GM06990 (cell line): Measurements from ENCODE around the gene EDA.

Source experiments
- DNase-seq: peaks from one replicate; pipeline ENCODE4 v3.0.0-alpha.2; 2011; ENCODE audit not compliant: insufficient read length; ENCODE audit errors: extremely low read depth
- H3K27me3 ChIP-seq: replicated peaks from 2 replicates; pipeline ENCODE4 v1.6.0; 2011; ENCODE audit warnings: low read length; ENCODE audit not compliant: control insufficient read depth, insufficient read depth
- H3K36me3 ChIP-seq: 2 replicates; pipeline ENCODE4 v1.5.1; 2011; ENCODE audit warnings: low read length; ENCODE audit not compliant: control insufficient read depth, insufficient read depth
- H3K4me3 ChIP-seq: replicated peaks from 2 replicates; pipeline ENCODE4 v1.5.1; 2011; ENCODE audit warnings: low read depth, mild to moderate bottlenecking, control low read depth, low read length
- CTCF ChIP-seq: IDR thresholded peaks from 2 replicates; pipeline ENCODE4 v1.5.1; 2011; ENCODE audit warnings: low read length, control low read depth, mild to moderate bottlenecking, inconsistent platforms; ENCODE audit not compliant: insufficient read depth, poor library complexity, severe bottlenecking

The EDA gene

GRCh38 chrX:69674891-69675290, 59.0 kb downstream of the EDA start:
- Histone ChIP-seq H3K4me3 (no peak overlapping the region), H3K36me3 (no peaks in the 10 kb centered on the region)

GRCh38 chrX:69705818-69706217, 89.9 kb downstream of the EDA start:
- no peak overlapping the region for H3K4me3 ChIP-seq
- no peaks in the 10 kb centered on the region for H3K27me3 ChIP-seq
- H3K36me3 ChIP-seq = no peaks in the 10 kb centered on the region
- no peak for TF ChIP-seq CTCF
- no peak for DNase-seq

More at GRCh38 chrX:69674891-69675290, 59.0 kb downstream of the EDA start:
- no peak for DNase-seq
- H3K27me3 ChIP-seq = no peaks in the 10 kb centered on the region
- TF ChIP-seq CTCF = no peak

GRCh38 chrX:69718102-69718501, 102.2 kb downstream of the EDA start:
- no peak for DNase-seq
- no peak for TF ChIP-seq CTCF
- Histone ChIP-seq H3K36me3 (no peaks in the 10 kb centered on the region), H3K27me3 (no peaks in the 10 kb centered on the region), H3K4me3 (no peak overlapping the region)

GRCh38 chrX:69724307-69724706, 108.4 kb downstream of the EDA start:
- Histone ChIP-seq H3K4me3 (no peak overlapping the region), H3K36me3 (no peaks in the 10 kb centered on the region), H3K27me3 (no peaks in the 10 kb centered on the region)
- DNase-seq = no peak
- TF ChIP-seq CTCF = no peak

- DNase-seq = no peak
- Histone ChIP-seq H3K27me3 (no peaks in the 10 kb centered on the region), H3K36me3 (no peaks in the 10 kb centered on the region), H3K4me3 (no peak overlapping the region)
- TF ChIP-seq CTCF = no peak
These were observed 124.4 kb downstream of the EDA start for GRCh38 chrX:69740317-69740716.

- Histone ChIP-seq H3K4me3 (no peak overlapping the region), H3K27me3 (no peaks in the 10 kb centered on the region), H3K36me3 (no peaks in the 10 kb centered on the region)
- TF ChIP-seq CTCF = no peak
- DNase-seq = no peak
These were observed 125.8 kb downstream of the EDA start for GRCh38 chrX:69741721-69742120.
